Prostate gland (tissue), 2 donors: ENCODE data around the gene UBE2Q2. TPM values are rescaled to one million over a fixed set of nuclear protein-coding genes. Genes with fewer than 3 reads are reported as not detected.

Source experiments
- DNase-seq: peaks from one replicate; pipeline ENCODE4 v3.0.0-alpha.2; 2019; ENCODE audit warnings: low spot score
- H3K27ac ChIP-seq, 2 donors: fragments of 200-600 bp; sonication (generic); 2 replicates each; pipeline ENCODE4 v1.5.1; 2017 to 2019
- H3K27me3 ChIP-seq: fragments of 200-600 bp; sonication (generic); replicated peaks from 2 replicates; pipeline ENCODE4 v1.5.1; 2019; ENCODE audit not compliant: insufficient read depth
- H3K36me3 ChIP-seq, 2 donors: fragments of 200-600 bp; sonication (generic); 1 replicate in 1 of 2; 2 replicates in 1 of 2; pipeline versions ENCODE4 v1.5.1 to v1.8.1; 2017 to 2019
- H3K4me1 ChIP-seq: fragments of 200-600 bp; sonication (generic); replicated peaks from 2 replicates; pipeline ENCODE4 v1.5.1; 2019
- H3K4me3 ChIP-seq, 2 donors: fragments of 200-600 bp; sonication (generic); 2 replicates each; pipeline ENCODE4 v1.5.1; 2017 to 2019
- H3K9me3 ChIP-seq: fragments of 200-600 bp; sonication (generic); 2 replicates; pipeline ENCODE4 v1.5.1; 2017
- POLR2A ChIP-seq: fragments of 450-650 bp; IDR thresholded peaks from one replicate; pipeline ENCODE4 v1.6.1; 2016; ENCODE audit warnings: antibody characterized with exemption, mild to moderate bottlenecking
- POLR2AphosphoS5 ChIP-seq: sonication (generic); formaldehyde crosslinking; IDR thresholded peaks from one replicate; pipeline ENCODE4 v1.6.1; 2017; ENCODE audit warnings: antibody characterized with exemption
- WGBS: methylation state at CpG from one replicate; pipeline ENCODE4 v1.1.5; 2018; 5-methylcytosine and 5-hydroxymethylcytosine counted together
- intact Hi-C: fragments of 100-400 bp; cut with DNase I; formaldehyde crosslinking; loops from one replicate; pipeline ENCODE4 v1.14.2; 2022
- total RNA-seq, 2 donors: library from RNA; depleted of rRNA; stranded (reverse); fragments of >200 nt; gene quantifications; one replicate each; pipeline ENCODE4 v1.1.0, GENCODE V29; 2016
- TF ChIP-seq, protein P1 (sequence below), 4 experiments: fragments of 200-600 bp in 2 of 4; fragments of 450-650 bp in 2 of 4; sonication (generic) in 2 of 4; IDR thresholded peaks; 1 replicate in 3 of 4; 2 replicates in 1 of 4; pipeline ENCODE4 v1.5.1; 2016 to 2019; ENCODE audit warnings: antibody characterized with exemption in 4 of 4, mild to moderate bottlenecking in 2 of 4, moderate library complexity in 2 of 4

Gene UBE2Q2
- total RNA-seq, 2 donors from 2014 or later = 33.1 to 67.5 TPM

DNA sequence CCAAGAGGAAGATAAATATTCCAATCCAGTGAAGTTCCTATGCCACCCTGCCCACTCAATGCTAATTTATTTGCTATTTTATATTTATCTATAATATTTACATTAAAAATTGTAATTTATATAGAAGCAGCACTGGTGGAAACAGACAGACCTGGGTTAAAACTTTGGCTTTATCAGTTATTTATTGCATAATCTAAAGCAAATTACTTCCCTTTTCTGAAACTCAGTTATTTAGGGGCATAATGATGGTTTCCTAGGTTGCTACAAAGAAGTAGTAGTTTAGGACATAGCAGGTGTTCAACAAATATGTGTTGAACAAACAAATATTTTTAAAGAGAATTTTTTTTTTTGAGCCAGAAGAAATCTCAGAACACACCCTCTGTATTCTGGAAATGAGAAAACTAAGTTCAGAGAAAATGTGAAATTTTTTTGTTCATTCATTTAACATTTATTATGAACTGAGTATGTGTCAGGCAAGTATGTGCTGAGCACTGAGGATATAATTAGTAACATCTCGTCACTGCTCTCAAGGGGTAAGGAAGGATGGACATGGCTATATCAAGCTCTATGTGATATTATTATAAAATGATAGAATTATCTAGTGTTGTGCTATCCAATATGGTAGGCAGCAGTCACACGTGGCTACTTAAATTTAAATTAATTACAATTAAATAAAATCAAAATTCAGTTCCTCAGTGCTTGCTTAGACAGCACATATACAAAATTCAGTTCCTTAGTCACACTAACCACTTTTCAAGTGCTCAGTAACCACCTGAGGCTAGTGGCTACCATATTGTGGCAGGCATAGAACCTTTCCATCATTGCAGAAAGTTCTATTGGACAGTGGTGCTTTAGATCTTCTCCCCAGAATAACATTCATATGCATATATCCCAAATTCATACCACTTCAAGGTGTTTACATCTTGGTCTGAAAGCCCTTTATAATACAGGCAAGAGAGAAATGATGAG lies 7.0 kb upstream of the UBE2Q2 start:
- no peak for DNase-seq
- no peaks in the 10 kb centered on the region for H3K36me3 ChIP-seq
- no peak overlapping the region for H3K27ac ChIP-seq
- intact Hi-C loops = no loop called here
- no peaks in the 10 kb centered on the region for H3K27me3 ChIP-seq
- H3K4me1 ChIP-seq = no peaks in the 10 kb centered on the region
- WGBS = 67% methylated on average over 2 of the region's 2 CpGs
- H3K9me3 ChIP-seq = no peaks in the 10 kb centered on the region
- TF ChIP-seq, protein P1, sequence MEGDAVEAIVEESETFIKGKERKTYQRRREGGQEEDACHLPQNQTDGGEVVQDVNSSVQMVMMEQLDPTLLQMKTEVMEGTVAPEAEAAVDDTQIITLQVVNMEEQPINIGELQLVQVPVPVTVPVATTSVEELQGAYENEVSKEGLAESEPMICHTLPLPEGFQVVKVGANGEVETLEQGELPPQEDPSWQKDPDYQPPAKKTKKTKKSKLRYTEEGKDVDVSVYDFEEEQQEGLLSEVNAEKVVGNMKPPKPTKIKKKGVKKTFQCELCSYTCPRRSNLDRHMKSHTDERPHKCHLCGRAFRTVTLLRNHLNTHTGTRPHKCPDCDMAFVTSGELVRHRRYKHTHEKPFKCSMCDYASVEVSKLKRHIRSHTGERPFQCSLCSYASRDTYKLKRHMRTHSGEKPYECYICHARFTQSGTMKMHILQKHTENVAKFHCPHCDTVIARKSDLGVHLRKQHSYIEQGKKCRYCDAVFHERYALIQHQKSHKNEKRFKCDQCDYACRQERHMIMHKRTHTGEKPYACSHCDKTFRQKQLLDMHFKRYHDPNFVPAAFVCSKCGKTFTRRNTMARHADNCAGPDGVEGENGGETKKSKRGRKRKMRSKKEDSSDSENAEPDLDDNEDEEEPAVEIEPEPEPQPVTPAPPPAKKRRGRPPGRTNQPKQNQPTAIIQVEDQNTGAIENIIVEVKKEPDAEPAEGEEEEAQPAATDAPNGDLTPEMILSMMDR (IDR thresholded peaks at IDR 0.05) = no peak
- TF ChIP-seq POLR2AphosphoS5 (no peak), POLR2A (no peak)
- no peak overlapping the region for H3K4me3 ChIP-seq

DNA sequence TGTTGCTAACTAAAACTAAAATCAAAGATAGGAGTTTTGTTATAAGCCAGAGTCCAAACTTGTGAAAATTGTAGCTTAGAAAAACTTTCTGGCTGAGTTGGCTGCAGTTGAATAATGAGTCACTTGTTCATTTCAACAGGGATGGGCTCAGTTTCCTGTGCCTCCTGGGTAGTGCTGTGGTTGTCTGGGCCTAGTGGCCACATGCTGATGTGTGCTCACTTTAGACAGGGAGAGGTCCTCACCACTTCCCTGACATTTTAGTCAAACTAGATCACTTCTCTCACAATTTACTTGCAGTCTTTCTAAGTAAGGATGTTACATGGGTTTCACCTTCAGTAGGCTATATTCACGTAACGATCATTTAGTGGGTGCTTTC lies 6.3 kb upstream of the UBE2Q2 start:
- DNase-seq = no peak
- Histone ChIP-seq H3K27ac (no peak overlapping the region), H3K4me3 (no peak overlapping the region), H3K27me3 (no peaks in the 10 kb centered on the region), H3K4me1 (no peaks in the 10 kb centered on the region), H3K9me3 (no peaks in the 10 kb centered on the region), H3K36me3 (no peaks in the 10 kb centered on the region)
- TF ChIP-seq POLR2A (no peak), POLR2AphosphoS5 (no peak)
- TF ChIP-seq, protein P1 (IDR thresholded peaks at IDR 0.05) = no peak
- 85% methylated on average over 2 of the region's 2 CpGs for WGBS
- intact Hi-C loops = no loop called here

DNA sequence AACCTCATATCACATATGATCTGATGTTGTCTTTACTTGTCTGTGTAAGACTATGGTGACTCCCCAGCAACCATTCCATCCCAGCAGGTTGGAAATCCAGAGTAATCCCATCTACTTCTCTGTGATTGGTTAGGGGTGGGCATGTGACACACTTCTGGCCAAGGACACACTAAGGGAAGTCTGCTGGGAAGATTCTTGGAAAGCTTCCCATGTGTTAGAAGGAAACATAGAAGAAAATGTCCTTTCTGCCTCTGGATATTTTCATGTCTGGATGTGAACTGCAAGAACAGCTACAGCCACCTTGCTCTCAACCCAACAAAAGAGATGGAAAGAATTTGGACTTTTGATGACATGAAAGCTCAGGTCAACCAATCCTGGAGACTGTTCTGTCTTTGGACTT lies 2.6 kb upstream of the UBE2Q2 start:
- H3K36me3 ChIP-seq = no peaks in the 10 kb centered on the region
- H3K4me1 ChIP-seq = peaks cover 4% of the 10 kb centered on the region
- intact Hi-C loops = loop anchor here (5.0 kb wide), 1 partner anchor 62 kb away; the partner anchor contains the start of gene FBXO22
- H3K27me3 ChIP-seq = no peaks in the 10 kb centered on the region
- H3K27ac ChIP-seq = no peak overlapping the region
- H3K4me3 ChIP-seq = no peak overlapping the region
- H3K9me3 ChIP-seq = no peaks in the 10 kb centered on the region
- TF ChIP-seq POLR2A = no peak
- TF ChIP-seq, protein P1 (IDR thresholded peaks at IDR 0.05) = no peak
- peak; percentile 42 for TF ChIP-seq POLR2AphosphoS5
- DNase-seq = no peak

DNA sequence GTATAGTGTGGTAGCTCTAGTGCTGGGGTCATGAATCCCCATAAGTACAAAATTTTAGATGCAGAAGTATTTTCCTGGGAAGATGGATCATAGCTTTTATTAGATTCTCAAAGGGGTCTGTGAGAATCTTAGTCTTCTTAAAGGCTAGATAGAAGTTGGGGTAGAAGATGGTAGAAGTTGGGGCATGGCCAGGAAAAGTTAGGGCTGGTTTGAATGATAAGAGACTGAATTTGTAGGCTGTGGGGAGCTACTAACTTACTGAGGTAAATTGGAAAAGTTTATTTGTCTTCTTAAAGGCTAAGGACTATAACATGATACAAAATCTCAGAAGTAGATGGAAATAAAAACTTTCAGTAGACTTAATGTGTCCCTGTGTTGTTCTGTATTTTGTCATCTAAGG lies 1.6 kb upstream of the UBE2Q2 start:
- no peak for DNase-seq
- Histone ChIP-seq H3K4me1 (peaks cover 4% of the 10 kb centered on the region), H3K36me3 (no peaks in the 10 kb centered on the region), H3K27me3 (no peaks in the 10 kb centered on the region), H3K27ac (no peak overlapping the region), H3K4me3 (no peak overlapping the region), H3K9me3 (no peaks in the 10 kb centered on the region)
- TF ChIP-seq POLR2A = no peak
- TF ChIP-seq, protein P1 (IDR thresholded peaks at IDR 0.05) = no peak
- no peak for TF ChIP-seq POLR2AphosphoS5
- intact Hi-C loops = loop anchor here (5.0 kb wide), 1 partner anchor 61 kb away; the partner anchor contains the start of gene FBXO22
